IMR-90 (cell line): Measurements from ENCODE around the gene TPD52L2. TPM values are rescaled to one million over a fixed set of nuclear protein-coding genes. Genes with fewer than 3 reads are reported as not detected.

Experiments
- SMC3 ChIP-seq: fragments of 150-350 bp; IDR thresholded peaks from 2 replicates; pipeline ENCODE4 v1.6.1; 2016; ENCODE audit warnings: low read depth, mild to moderate bottlenecking, antibody characterized with exemption, low read length, moderate library complexity
- USF2 ChIP-seq: fragments of 150-350 bp; IDR thresholded peaks from 2 replicates; pipeline ENCODE4 v1.6.1; 2017; ENCODE audit warnings: mild to moderate bottlenecking, antibody characterized with exemption, low read length, low read depth
- polyA plus RNA-seq, 3 experiments: library from polyadenylated mRNA; depleted of rRNA; stranded (reverse); fragments of >200 nt; gene quantifications; 2 replicates each; pipeline ENCODE4 v1.2.3, GENCODE V29; 2012; ENCODE audit warnings: low replicate concordance in 1 of 3
- total RNA-seq: library from RNA; depleted of rRNA; stranded (reverse); fragments of >200 nt; gene quantifications from 2 replicates; pipeline ENCODE4 v1.2.3, GENCODE V29; 2012

The TPD52L2 gene
- total and polyA plus RNA-seq, 2 of the 4 experiments (the other 2 are of a cell fraction) = 113 to 189 TPM

- TF ChIP-seq USF2 = no peak
- no peak for TF ChIP-seq SMC3
These were observed 1.9 kb upstream of the TPD52L2 start (continued) for GRCh38 chr20:63863021-63863797.
